ENCODE measurements around the gene EEF1AKMT1. TPM values are rescaled to one million over a fixed set of nuclear protein-coding genes. Genes with fewer than 3 reads are reported as not detected.
"Not testable (repeated sequence)": the region's sequence is repeated elsewhere in the genome, so short reads cannot be mapped to it uniquely, and the experiment has no call there.

Gene EEF1AKMT1
- total RNA-seq, 4 donors from 2014 or later = 7.5 to 15.2 (median 10.3) TPM

GRCh38 chr13:20684546-20684945 is 89.2 kb downstream of the EEF1AKMT1 start:
- Histone ChIP-seq H3K36me3 (no peaks in the 10 kb centered on the region), H3K27ac (no peak overlapping the region), H3K4me1 (no peaks in the 10 kb centered on the region), H3K9me3 (no peaks in the 10 kb centered on the region), H3K4me3 (replicated peaks in 1 of 3) (no peak overlapping the region), H3K27me3 (no peaks in the 10 kb centered on the region)
- 83 to 85% methylated on average over 17 of the region's 18 CpGs for WGBS, 2 donors
- DNase-seq = no peak
- intact Hi-C loops (cut with DNase I) = no loop called here
- TF ChIP-seq POLR2A (IDR thresholded peaks at IDR 0.05) = no peak
- no peak for TF ChIP-seq CTCF (IDR thresholded peaks at IDR 0.05)

GRCh38 chr13:20684041-20684440 is 89.7 kb downstream of the EEF1AKMT1 start:
- Histone ChIP-seq H3K27me3 (no peaks in the 10 kb centered on the region), H3K4me3 (replicated peaks in 1 of 3) (no peak overlapping the region), H3K36me3 (no peaks in the 10 kb centered on the region), H3K27ac (no peak overlapping the region), H3K9me3 (no peaks in the 10 kb centered on the region), H3K4me1 (peaks cover 0 to 2% of the 10 kb centered on the region in 2 donors)
- intact Hi-C loops (cut with DNase I) = no loop called here
- DNase-seq = no peak
- no peak for TF ChIP-seq POLR2A (IDR thresholded peaks at IDR 0.05)
- no peak for TF ChIP-seq CTCF (IDR thresholded peaks at IDR 0.05)
- 93% methylated on average over 4 of the region's 4 CpGs for WGBS, 2 donors

GRCh38 chr13:20682061-20682460 is 91.7 kb downstream of the EEF1AKMT1 start:
- WGBS, 2 donors = 97% methylated on average over 1 of the region's 1 CpG

GRCh38 chr13:20681481-20681880 is 92.3 kb downstream of the EEF1AKMT1 start:
- intact Hi-C loops (cut with DNase I) = not testable (repeated sequence)

More at GRCh38 chr13:20682061-20682460, 91.7 kb downstream of the EEF1AKMT1 start:
- Histone ChIP-seq H3K4me3 (replicated peaks in 1 of 3) (no peak overlapping the region), H3K4me1 (peaks cover 3 to 17% of the 10 kb centered on the region in 2 donors), H3K27ac (no peak overlapping the region), H3K9me3 (no peaks in the 10 kb centered on the region), H3K27me3 (no peaks in the 10 kb centered on the region), H3K36me3 (no peaks in the 10 kb centered on the region)
- no peak for TF ChIP-seq CTCF (IDR thresholded peaks at IDR 0.05)
- TF ChIP-seq POLR2A (IDR thresholded peaks at IDR 0.05) = no peak
- DNase-seq = no peak
- intact Hi-C loops (cut with DNase I) = no loop called here

GRCh38 chr13:20680416-20681080 is 93.2 kb downstream of the EEF1AKMT1 start:
- no peak for DNase-seq
- no peak for TF ChIP-seq POLR2A (IDR thresholded peaks at IDR 0.05)
- TF ChIP-seq CTCF (IDR thresholded peaks at IDR 0.05) = no peak
- H3K9me3 ChIP-seq = no peaks in the 10 kb centered on the region
- intact Hi-C loops (cut with DNase I) = no loop called here
- H3K27me3 ChIP-seq = no peaks in the 10 kb centered on the region
- 93 to 96% methylated on average over 10 of the region's 10 CpGs for WGBS, 2 donors
- H3K36me3 ChIP-seq = no peaks in the 10 kb centered on the region
- no peak overlapping the region for H3K27ac ChIP-seq
- no peak overlapping the region for H3K4me3 ChIP-seq (replicated peaks in 1 of 3)
- peaks cover 3 to 26% of the 10 kb centered on the region in 2 donors for H3K4me1 ChIP-seq

More at GRCh38 chr13:20681481-20681880, 92.3 kb downstream of the EEF1AKMT1 start:
- not testable (repeated sequence) for H3K4me3 ChIP-seq (replicated peaks in 1 of 3); H3K27me3 ChIP-seq; H3K9me3 ChIP-seq; DNase-seq; H3K27ac ChIP-seq; H3K36me3 ChIP-seq
- WGBS, 2 donors = 51 to 89% methylated on average over 5 of the region's 5 CpGs
- peaks cover 3 to 22% of the 10 kb centered on the region in 2 donors for H3K4me1 ChIP-seq
